ENCODE measurements around the gene COL28A1. TPM values are rescaled to one million over a fixed set of nuclear protein-coding genes. Genes with fewer than 3 reads are reported as not detected.

The COL28A1 gene
- polyA plus RNA-seq (2013, experiment 1 of 2; ENCODE audit: insufficient read length), result 0.04 TPM
- polyA plus RNA-seq (2013, experiment 2 of 2; ENCODE audit: insufficient read length), result not detected

- DNase-seq, result no peak
Measured at GRCh38 chr7:7535691-7536090, at the start of gene COL28A1. Gene COL28A1, minus strand, starts transcription at chr7:7535873. Its CDS starts 2,998 bp downstream, at chr7:7532875.

- no peak for DNase-seq
Measured at GRCh38 chr7:7584653-7585052, 49.0 kb upstream of the COL28A1 start.

GRCh38 chr7:7583731-7584130 is 48.1 kb upstream of the COL28A1 start:
- DNase-seq, result no peak

GRCh38 chr7:7582596-7582995 is 46.9 kb upstream of the COL28A1 start:
- no peak for DNase-seq

GRCh38 chr7:7581531-7582179 is 46.0 kb upstream of the COL28A1 start:
- no peak for DNase-seq

GRCh38 chr7:7579638-7580037 is 44.0 kb upstream of the COL28A1 start:
- no peak for DNase-seq

GRCh38 chr7:7577888-7578287 is 42.2 kb upstream of the COL28A1 start:
- DNase-seq, result no peak

GRCh38 chr7:7576344-7576743 is 40.7 kb upstream of the COL28A1 start:
- no peak for DNase-seq

GRCh38 chr7:7573701-7574100 is 38.0 kb upstream of the COL28A1 start:
- no peak for DNase-seq

- no peak for DNase-seq
Measured at GRCh38 chr7:7570584-7570983, 34.9 kb upstream of the COL28A1 start.

GRCh38 chr7:7569615-7570014 is 33.9 kb upstream of the COL28A1 start:
- DNase-seq, result no peak

GRCh38 chr7:7569081-7569527 is 33.4 kb upstream of the COL28A1 start:
- DNase-seq, result no peak

- no peak for DNase-seq
Measured at GRCh38 chr7:7568553-7568952, 32.9 kb upstream of the COL28A1 start.

- no peak for DNase-seq
Measured at GRCh38 chr7:7567898-7568531, 32.3 kb upstream of the COL28A1 start.

- DNase-seq, result peak; percentile 74
Measured at GRCh38 chr7:7566651-7567611, 31.3 kb upstream of the COL28A1 start, which contains the start of gene MIOS. Gene MIOS, plus strand, starts transcription at chr7:7566884. Its CDS starts 5,592 bp downstream, at chr7:7572476.

- no peak for DNase-seq
Measured at GRCh38 chr7:7565746-7566650, 30.3 kb upstream of the COL28A1 start.

- no peak for DNase-seq
Measured at GRCh38 chr7:7565018-7565680, 29.5 kb upstream of the COL28A1 start.

- peak; percentile 93 for DNase-seq
Measured at GRCh38 chr7:7564323-7564780, 28.7 kb upstream of the COL28A1 start.

- no peak for DNase-seq
Measured at GRCh38 chr7:7563813-7564212, 28.1 kb upstream of the COL28A1 start.

- DNase-seq, result no peak
Measured at GRCh38 chr7:7563269-7563668, 27.6 kb upstream of the COL28A1 start.

GRCh38 chr7:7562736-7563135 is 27.1 kb upstream of the COL28A1 start:
- no peak for DNase-seq

All from fibroblast of skin of back (primary cell).